GM18511 (cell line): ENCODE measurements around the gene MPI.
"Not testable (repeated sequence)": the region's sequence is repeated elsewhere in the genome, so short reads cannot be mapped to it uniquely, and the experiment has no call there.

Source experiments
- ATAC-seq: cut with Tn5 transposase; IDR thresholded peaks from one replicate; pipeline ENCODE4 v1.9.1; 2021; ENCODE audit warnings: mild to moderate bottlenecking, moderate library complexity; ENCODE audit not compliant: unreplicated experiment

MPI gene

DNA sequence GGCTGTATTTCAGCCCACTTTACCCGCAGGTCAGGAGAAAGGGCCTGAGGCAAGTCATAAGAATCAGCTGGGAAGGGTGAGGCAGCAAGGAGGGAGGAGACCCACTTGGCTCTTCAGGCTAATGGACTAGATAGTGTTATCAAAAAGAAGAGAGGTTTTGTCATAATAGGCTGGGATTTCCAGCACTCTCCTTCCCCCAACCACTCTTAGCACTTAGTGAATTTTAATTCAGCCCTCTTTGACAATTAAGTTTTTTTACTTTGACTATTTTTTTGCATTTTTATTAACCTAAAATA lies 771 bp downstream of the MPI start:
- no peak for ATAC-seq

DNA sequence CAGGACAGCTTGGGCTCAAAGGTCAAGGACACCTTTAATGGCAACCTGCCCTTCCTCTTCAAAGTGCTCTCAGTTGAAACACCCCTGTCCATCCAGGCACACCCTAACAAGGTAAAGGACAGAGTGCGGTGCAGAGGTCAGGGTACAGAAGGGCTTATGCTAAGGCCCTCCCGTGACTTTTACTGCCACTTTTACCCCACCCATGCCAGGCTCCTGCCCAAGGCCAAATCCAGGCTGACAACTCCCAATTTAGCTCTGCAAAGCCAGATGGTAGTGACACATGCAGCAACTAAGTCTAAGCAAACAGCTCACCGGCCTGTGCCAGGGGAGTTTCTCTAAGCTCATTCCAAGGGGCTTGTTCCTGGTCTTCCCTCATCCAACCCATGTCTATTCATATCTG lies 1.6 kb downstream of the MPI start:
- ATAC-seq: no peak

DNA sequence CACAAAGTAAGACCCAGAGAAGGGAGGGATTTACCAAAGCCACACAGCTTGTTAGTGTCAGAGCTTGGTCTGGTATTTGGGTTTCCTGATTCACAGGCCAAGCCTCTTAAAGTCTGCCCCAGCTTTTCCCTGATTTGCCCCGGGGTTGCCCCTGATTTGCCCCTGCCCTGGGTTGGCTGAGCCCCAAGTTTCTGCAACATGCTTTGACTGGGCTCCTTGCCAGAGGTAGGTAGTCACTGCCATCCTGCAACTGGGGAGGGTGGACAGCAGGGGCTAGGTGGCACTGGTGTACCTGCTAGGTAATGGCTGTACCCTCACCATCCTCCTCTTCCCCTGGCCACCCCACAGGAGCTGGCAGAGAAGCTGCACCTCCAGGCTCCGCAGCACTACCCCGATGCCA lies 2.5 kb downstream of the MPI start:
- no peak for ATAC-seq

DNA sequence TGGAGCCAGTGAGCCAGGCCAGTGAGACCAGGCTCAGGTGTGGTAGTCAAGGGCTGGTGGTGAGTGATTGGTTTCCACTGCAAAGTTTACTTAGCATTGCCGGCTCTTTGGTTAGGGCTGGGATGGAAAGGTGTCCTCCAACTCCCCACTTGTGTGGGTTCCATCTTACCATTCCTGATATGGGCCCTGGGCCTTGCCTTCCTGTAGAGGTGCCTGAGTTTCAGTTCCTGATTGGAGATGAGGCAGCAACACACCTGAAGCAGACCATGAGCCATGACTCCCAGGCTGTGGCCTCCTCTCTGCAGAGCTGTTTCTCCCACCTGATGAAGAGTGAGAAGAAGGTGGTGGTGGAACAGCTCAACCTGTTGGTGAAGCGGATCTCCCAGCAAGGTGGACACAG lies 3.1 kb downstream of the MPI start:
- no peak for ATAC-seq

DNA sequence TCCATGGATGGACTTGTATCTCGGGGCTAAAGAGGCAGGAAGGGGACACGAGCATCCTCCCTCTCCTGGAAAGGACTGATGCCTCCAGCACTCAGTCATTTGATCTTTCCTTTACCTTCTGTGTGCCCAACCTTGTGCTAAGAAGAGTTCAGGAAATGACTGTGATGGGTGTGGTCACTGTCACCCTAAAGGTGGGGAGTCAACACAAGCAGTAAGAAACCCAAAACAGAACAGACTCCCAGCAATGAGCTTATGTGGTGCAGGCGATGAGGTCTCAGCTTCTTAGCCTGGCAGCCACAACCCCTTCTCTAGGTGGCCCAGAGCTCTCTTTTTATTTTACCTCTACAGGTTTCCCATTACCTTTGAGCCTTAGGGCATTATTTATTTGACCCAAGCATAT lies 3.8 kb downstream of the MPI start:
- ATAC-seq: no peak

DNA sequence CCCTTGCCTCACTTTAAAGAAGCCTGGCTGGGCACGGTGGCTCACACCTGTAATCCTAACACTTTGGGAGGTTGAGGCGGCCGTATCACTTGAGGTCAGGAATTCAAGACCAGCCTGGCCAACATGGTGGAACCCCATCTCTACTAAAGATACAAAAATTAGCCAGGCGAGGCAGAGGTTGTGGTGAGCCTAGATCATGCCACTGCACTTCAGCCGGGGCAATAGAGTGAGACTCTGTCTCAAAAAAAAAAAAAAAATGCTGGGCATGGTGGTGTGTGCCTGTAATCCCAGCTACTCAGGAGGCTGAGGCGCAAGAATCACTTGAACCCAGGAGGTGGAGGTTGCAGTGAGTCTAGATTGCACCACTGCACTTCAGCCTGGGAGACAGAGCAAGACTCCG lies 4.5 kb downstream of the MPI start:
- not testable (repeated sequence) for ATAC-seq

DNA sequence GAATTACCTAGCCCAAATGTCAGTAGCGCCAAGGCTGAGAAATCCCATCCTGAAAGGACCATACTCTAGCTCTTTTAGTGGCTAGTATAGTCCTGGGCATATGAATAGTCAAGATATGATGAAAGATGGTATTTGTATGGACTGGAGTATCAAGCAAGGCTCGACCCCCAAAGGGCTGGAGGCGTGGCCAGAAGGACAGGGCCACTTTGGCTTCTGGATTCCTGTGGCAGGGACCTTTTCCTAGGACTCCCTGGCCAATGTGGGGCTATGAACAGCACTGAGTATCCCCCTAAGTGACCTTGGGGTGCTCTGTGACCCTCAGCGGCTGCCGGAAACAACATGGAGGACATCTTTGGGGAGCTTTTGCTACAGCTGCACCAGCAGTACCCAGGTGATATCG lies 6.0 kb downstream of the MPI start:
- no peak for ATAC-seq

DNA sequence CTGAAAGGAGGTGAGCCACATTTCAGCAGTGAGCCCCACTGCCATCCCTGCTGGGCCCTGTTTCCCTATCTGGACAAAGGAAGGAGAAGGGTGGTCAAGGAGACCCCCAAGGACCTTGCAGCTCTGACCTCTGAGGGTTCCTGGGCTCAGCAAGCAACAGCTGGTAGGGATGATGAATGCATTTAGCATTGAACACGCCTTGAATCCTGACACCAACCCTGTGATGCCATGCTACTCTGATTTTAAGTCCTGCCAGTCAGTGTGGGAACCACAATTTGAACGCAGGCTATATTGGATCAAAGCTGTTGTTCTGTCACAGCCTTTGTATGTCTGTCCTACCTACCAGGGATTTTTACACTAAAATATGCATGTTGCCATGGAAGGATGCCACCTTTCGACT lies 6.5 kb downstream of the MPI start:
- ATAC-seq: no peak

DNA sequence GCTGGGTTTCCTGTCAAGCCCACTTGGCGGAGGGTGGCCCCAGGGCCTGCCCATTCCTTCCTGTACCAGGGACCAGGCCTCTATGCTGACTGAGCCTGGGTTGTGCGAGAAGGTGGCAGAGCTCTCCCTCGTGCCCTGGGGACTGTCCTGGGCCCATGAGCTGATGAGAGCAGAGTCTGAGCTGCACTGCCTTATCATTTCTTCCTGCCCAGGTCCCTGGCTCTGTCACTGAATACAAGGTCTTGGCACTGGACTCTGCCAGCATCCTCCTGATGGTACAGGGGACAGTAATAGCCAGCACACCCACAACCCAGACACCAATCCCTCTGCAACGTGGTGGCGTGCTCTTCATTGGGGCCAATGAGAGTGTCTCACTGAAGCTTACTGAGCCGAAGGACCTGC lies 7.5 kb downstream of the MPI start:
- no peak for ATAC-seq

DNA sequence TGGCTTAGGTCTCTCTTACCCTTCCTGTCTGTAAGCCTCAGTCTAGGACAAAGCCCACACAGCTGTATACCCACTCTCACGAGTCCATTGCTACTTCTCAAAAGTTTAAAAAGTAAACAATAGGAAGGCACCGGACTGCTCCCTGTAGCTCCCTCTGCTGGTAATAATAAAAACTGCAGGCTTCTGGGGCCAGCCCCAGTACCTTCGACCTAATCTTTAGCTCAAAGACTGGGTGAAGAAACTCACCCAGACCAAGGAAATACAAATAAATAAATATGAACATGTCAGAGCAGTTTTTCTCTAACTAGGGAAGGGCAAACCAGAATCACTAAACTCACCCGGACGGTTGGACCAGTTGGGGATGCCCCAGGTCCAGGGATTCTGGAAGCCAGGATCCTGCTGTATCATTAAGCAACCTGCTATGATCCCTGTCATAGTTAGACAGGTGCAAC lies 11.8 kb downstream of the MPI start:
- no peak for ATAC-seq

DNA sequence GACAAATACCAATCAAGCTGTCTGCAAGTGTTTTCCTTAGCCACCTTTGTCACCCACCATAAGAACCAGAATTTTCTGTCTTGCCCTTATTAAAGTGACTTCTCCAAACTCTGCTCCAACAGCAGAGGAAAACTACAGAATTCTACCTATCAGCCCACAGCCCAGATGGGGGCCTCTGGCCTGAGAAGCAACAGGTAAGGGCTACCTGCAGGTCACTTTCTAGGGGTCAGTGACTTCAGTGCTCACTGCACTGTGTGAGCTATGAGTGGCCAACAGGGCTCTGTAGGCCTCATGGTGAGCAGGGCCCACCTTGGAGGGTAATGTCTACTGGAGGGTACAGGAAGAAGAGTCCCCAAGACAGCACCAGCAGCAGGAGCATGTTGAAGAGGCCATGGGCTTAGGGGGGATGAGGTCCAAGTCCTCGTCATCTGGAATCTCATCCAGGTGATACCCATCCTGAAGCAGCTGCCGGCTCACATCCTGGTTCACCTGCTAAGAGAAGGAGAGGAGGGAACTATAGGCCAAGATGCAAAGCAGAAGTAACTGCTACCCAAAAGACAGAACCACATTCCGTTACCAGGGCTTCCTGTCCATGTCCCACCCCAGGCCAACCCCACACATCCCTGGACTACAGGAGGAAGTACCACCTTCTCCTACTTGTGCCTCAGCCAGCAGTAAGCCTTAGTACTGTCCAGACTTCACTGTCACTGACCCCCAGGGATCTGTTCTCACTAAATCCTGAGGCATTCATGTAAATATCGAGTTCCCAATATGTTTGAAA lies 12.6 kb downstream of the MPI start:
- no peak for ATAC-seq

DNA sequence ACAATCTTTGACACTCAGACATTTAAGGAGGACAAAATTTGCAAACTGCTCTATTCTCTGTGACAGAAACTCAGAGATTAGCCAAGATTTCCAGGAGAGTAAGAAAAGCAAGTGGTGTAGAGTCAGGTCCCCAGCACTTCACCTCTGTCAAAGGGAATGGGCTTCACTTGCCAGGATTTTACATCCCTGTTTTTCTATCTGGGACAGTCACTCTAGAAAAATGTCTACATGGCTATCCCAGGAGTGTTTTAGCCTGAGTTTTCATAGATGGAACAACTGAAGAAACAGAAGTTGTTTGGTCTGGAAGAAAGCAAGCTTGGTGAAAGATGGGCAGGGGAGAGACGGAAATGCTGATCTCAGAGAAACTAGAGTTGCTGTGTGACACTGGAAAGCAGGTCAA lies 13.8 kb downstream of the MPI start:
- no peak for ATAC-seq

DNA sequence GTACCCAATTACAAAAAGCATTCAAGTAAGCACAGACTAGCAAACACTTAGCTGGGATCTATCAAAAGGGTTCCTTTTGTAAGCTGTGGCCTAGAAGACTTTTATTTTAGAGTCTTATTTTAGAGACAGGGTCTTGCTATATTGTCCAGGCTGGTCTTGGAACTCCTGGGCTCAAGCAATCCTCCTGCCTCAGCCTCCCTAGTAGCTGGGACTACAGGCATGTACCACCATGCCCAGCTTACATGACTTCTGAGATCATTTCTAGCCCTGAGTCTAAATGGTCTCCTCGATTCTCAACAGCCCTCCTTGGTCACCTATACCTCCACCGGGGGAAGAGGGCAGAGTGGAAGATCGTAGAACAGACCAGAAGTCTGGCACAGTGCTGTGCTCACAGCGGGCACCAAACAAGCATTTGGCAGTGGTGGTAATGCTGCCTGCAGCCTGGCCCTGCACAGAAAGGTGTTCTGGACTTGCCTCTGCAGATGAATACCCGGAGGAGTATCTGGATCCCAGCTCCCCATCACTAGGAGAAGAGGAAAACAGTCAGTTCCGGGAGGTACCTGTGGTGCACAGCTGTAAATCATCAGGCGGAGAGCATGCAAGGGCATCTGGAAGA lies 14.5 kb downstream of the MPI start:
- no peak for ATAC-seq

DNA sequence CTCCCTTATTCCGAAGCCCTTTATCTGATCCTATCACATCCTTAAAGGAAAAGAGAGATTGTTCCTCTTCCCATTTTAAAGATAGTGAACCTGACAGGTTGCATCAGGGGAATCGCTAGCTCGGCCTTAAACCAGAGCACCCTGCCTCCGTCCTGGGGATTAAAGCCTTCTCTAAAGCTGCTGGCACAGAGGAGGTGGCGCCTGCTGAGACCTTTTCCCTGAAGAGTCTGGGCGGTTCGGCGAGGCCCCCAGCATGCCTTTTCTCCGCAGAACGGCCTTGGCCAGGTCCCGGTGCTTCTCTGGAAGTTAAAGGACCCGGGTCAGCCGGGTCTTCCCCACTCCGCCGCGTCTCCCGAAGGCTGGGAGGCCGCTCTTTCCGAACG lies 16.2 kb downstream of the MPI start:
- peak; percentile 20 for ATAC-seq

DNA sequence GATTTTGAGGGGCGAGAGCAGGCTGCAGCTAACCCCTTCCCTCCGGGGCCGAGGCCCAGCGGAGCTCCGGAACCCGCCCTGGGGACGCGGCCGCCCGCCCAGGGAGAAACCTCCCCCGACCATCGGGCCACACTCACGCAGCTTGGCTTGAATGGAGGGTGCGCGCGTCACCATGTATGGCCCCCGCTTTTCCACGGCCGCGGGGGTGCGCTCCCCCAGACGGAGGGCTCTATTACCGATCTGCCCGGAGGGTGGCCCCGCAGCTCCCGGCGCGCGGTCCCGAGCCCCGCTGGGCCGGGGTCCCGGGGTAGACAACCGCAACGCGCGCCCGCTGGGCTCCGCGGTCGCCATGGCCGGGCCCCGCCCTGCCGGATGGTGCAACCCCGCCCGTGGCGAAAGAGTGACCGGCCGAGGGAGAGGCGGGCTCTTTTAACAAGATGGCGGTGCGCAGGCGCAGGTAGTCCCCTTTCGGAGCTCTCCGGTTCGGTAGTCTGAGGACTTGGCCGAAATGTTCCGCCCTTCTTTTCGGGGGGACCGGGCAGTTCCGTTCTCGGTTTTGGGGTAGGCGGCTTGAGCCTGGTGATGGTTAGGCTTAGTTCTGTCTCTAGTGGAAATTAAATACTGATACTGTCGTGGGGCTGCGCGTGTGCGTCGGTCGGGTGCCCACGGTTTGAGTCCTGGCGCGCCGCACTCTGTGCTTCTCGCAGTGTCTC lies 16.8 kb downstream of the MPI start, which contains the start of gene FAM219B:
Gene FAM219B, minus strand, starts transcription at position 402 of the 713 bp plus-strand sequence. Its CDS starts 51 bp downstream, at position 351.
- ATAC-seq: peak; percentile 90

DNA sequence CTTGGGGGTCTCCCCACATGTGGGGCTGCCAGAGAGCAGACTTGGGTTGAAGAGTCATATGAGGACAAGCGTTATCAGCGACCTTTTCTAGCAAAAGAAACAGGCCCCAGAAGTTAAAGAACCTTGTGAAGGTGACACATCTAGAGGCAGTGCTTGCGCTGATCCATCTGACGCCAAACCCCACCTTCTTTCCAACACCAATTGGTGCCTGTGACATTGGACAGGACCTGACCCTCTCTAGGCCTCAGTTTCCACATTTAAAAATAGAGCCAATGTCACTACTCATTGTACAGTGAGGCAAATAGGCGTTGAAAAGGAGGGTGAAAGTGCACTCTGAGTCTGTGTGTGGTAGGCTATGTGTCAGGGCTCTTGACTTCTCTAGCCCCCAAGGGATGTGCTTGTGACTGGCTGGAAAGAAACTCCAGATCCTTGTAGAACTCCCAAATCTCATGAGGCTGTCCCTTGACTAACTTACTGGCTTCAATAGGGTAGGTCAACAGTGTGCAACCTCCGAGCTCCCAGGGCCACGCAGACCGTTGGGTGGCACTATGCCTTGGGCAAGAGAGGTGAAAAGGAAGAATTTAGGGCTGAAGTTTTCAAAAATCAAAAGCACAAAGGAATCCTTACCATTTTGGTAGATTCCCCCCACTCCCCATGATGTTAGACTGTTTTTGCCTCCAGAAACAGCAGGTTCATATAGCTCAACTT lies 17.5 kb downstream of the MPI start:
- ATAC-seq: no peak

DNA sequence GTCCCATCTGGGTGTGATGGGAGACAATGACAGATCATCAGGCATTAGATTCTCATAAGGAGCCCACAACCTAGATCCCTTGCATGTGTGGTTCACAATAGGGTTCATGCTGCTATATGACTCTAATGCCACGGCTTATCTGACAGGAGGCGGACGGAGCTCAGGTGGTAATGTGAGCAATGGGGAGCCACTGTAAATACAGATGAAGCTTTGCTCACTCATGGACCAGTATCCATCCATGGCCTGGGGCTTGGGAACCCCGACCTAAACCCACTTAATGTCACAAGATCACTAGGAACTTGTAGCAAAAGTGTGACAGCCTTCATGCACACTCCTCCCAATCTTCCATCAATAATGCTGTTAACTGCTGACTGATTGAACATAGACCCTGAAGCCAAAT lies 18.8 kb downstream of the MPI start:
- ATAC-seq: no peak

DNA sequence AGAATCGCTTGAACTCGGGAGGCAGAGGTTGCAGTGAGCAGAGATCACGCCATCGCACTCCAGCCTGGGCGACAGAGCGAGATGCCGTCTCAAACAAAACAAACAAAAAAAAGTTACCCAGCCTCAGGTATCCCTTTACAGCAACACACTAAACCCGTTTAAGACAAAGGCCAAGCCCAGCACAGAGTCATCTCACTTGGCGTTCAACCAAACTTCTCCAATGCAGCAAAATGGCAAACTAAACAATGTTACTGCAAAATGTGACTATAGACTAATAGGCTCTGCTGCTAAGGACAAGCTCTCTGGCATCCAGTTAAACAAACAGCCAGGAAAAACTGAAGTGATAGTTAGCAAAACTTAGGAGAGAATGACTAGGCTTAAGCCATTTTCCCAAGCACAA lies 23.2 kb downstream of the MPI start:
- ATAC-seq: no peak

DNA sequence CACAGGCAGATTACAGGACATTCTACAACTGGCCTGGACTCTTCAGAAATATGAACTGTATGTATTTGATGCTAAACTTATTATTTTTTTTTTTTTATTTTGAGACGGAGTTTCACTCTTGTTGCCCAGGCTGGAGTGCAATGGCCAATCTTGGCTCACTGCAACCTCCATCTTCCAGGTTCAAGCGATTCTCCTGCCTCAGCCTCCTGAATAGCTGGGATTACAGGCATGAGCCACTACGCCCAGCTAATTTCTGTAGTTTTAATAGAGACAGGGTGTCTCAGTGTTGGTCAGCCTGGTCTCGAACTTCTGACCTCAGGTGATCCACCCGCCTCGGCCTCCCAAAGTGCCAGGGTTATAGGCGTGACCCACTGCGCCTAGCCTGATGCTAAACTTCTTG lies 24.0 kb downstream of the MPI start:
- not testable (repeated sequence) for ATAC-seq

DNA sequence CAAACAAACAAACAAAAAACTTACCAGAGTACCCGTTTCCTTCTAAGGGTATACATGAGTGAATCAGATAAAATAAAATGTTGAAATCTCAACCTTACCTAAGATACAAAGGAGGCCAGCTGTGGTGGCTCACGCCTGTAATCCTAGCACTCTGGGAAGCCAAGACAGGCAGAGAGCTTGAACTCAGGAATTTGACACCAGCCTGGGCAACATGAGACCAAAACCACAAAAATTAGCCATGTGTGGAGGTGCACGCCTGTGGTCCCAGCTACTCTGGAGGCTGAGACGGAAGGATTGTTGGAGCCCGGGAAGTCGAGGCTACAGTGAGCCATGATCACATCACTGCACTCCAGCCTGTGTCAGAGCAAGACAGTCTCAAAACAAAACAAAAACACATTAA lies 27.8 kb downstream of the MPI start:
- ATAC-seq: no peak

DNA sequence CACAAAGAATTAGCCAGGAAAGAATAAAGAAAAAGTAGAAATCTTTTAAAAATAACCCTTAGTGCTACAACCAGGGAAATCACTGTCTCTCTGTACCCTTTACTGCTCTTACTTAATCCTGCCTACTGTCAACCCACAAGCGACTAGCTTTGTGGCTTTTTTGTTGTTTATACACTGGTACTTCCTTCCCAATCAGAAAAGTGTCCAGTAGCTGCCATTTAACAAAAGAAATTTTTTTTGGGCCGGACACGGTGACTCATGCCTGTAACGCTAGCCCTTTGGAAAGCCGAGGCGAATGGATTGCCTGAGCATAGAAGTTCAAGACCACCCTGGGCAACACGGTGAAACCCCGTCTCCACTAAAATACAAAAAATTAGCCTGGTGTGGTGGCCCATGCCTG lies 30.6 kb downstream of the MPI start:
- no peak for ATAC-seq

DNA sequence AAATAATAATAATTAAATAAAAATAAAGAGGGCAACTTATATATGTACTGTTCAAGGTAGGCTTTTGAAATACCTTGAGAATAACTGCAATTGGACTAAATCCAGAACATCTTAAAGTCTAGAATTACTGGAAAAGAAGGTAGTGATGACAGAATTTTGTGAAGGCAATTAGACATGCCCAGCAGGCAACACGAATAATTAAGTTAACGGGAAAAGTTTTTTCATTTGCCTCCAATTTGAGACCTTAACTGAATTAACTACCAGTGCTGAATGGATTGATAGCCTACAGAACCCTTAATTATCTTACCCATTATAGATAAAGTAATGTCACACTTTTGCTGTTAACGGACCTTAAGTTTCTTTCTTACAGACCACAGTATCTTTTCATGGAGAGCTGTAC lies 34.7 kb downstream of the MPI start:
- no peak for ATAC-seq
